Left colon (tissue), 2 donors: ENCODE measurements around the gene WBP2NL. TPM values are rescaled to one million over a fixed set of nuclear protein-coding genes. Genes with fewer than 3 reads are reported as not detected.

Experiments
- total RNA-seq, 2 donors: library from RNA; stranded (reverse); fragmentation: NEBNext Ultra II Directional; extraction: Animal tissue kit (Norgen Biotek cat#: 25700); gene quantifications; one replicate each; pipeline ENCODE4 v1.2.1, GENCODE V29; 2021
- donor health status: DM: no; HTN: no; CAD: no.
- donor health status: DM: yes; HTN: yes; CAD: no.

Gene WBP2NL
- total RNA-seq, 2 donors from 2014 or later: 1.3 to 2.1 TPM

Other genes with a start within 250 kb of the WBP2NL start
- 10 to 100 TPM in 1 of 2 donors, 1 to 10 TPM in 1; 8.8 to 11.0 TPM for gene CCDC134, start 198.1 kb upstream of the WBP2NL start, total RNA-seq
- gene SREBF2, start 165.7 kb upstream of the WBP2NL start, total RNA-seq: 100 to 1,000 TPM; 172 to 215 TPM
- not detected for gene SHISA8, start 83.7 kb upstream of the WBP2NL start, total RNA-seq
- 1 to 10 TPM; 1.2 to 1.5 TPM for gene TNFRSF13C, start 72.0 kb upstream of the WBP2NL start, total RNA-seq
- gene CENPM, start 51.6 kb upstream of the WBP2NL start, total RNA-seq: 10 to 100 TPM in 1 of 2 donors, 1 to 10 TPM in 1; 7.5 to 16.4 TPM
- under 1 TPM; 0.43 to 0.56 TPM for gene SEPTIN3, start 29.3 kb upstream of the WBP2NL start, total RNA-seq
- gene NAGA, start 72.0 kb downstream of the WBP2NL start, total RNA-seq: 10 to 100 TPM; 38.3 to 38.5 TPM
- 10 to 100 TPM; 12.9 to 13.9 TPM for gene PHETA2, start 75.5 kb downstream of the WBP2NL start, total RNA-seq
- 100 to 1,000 TPM; 145 to 148 TPM for gene SMDT1, start 80.9 kb downstream of the WBP2NL start, total RNA-seq
- 100 to 1,000 TPM in 1 of 2 donors, 10 to 100 TPM in 1; 96.2 to 125 TPM for gene NDUFA6, start 92.0 kb downstream of the WBP2NL start, total RNA-seq
- gene CYP2D6, start 132.0 kb downstream of the WBP2NL start, total RNA-seq: 1 to 10 TPM; 2.0 to 3.9 TPM